Kidney (tissue), 14 donors: ENCODE results near the gene MAPKAPK2. TPM values are rescaled to one million over a fixed set of nuclear protein-coding genes. Genes with fewer than 3 reads are reported as not detected.
A peak's percentile ranks its signal among the peaks of the same experiment; 100 is the strongest.

Experiments used
- DNase-seq, 5 donors: peaks; one replicate each; pipeline ENCODE4 v3.0.0-alpha.2; 2013 to 2020
- FAIRE-seq: peaks from 2 replicates; lab custom pipeline; 2012; peaks lifted over from hg19 to GRCh38; lab: Jason Lieb, UNC
- H3K27ac ChIP-seq, 2 donors: one replicate each; pipeline ENCODE4 v1.7.0; 2013; ENCODE audit warnings: low read depth in 2 of 2, low read length in 2 of 2, inconsistent platforms in 1 of 2
- H3K27me3 ChIP-seq: one replicate; pipeline ENCODE4 v1.7.1; 2013; ENCODE audit warnings: low read length, inconsistent platforms; ENCODE audit not compliant: control insufficient read depth, insufficient read depth
- H3K36me3 ChIP-seq, 3 donors: one replicate each; pipeline versions ENCODE4 v1.7.0 to v1.7.1; 2013; ENCODE audit warnings: low read length in 3 of 3, control low read depth in 1 of 3, inconsistent platforms in 1 of 3; ENCODE audit not compliant: insufficient read depth in 3 of 3, control insufficient read depth in 2 of 3
- H3K4me1 ChIP-seq, 3 donors: one replicate each; pipeline versions ENCODE4 v1.7.0 to v1.7.1; 2013; ENCODE audit warnings: low read length in 3 of 3, inconsistent platforms in 1 of 3, low read depth in 1 of 3; ENCODE audit not compliant: control insufficient read depth in 2 of 3, insufficient read depth in 2 of 3
- H3K4me3 ChIP-seq, 3 donors: one replicate each; pipeline versions ENCODE4 v1.7.0 to v1.8.1; 2013; ENCODE audit warnings: low read length in 3 of 3, control low read depth in 1 of 3, inconsistent platforms in 1 of 3
- H3K9ac ChIP-seq, 3 donors: one replicate each; pipeline versions ENCODE4 v1.7.0 to v1.7.1; 2013; ENCODE audit warnings: low read length in 3 of 3, control low read depth in 1 of 3, inconsistent platforms in 1 of 3
- H3K9me3 ChIP-seq, 3 donors: one replicate each; pipeline versions ENCODE4 v1.7.0 to v1.7.1; 2013; ENCODE audit warnings: low read length in 3 of 3, control low read depth in 1 of 3, inconsistent platforms in 1 of 3; ENCODE audit not compliant: control insufficient read depth in 2 of 3, insufficient read depth in 1 of 3
- CTCF ChIP-seq: IDR thresholded peaks from 3 replicates; pipeline ENCODE4 v1.5.1; 2012; ENCODE audit warnings: mild to moderate bottlenecking, moderate library complexity, borderline replicate concordance; ENCODE audit not compliant: insufficient read depth; ENCODE audit errors: extremely low read depth
- intact Hi-C: fragments of 100-400 bp; cut with DNase I; formaldehyde crosslinking; loops from one replicate; pipeline ENCODE4 v1.11.1; 2022
- polyA plus RNA-seq: library from polyadenylated mRNA; stranded (reverse); fragments of 350-450 nt; fragmentation: Illumina TruSeq; extraction: RNeasy Lipid Tissue Mini Kit (QIAGEN cat#74804); gene quantifications from one replicate; pipeline ENCODE4 v1.2.3, GENCODE V29; 2014; ENCODE audit warnings: low read depth, low replicate concordance; ENCODE audit not compliant: insufficient read depth
- total RNA-seq: library from RNA; stranded (reverse); fragmentation: NEBNext Ultra II Directional; extraction: Animal tissue kit (Norgen Biotek cat#: 25700); gene quantifications from one replicate; pipeline ENCODE4 v1.2.1, GENCODE V29; 2021
- donor health status: control.
- donor health status: control.
- donor health status: control.
- donor health status: control.
- donor health status: control.
- donor health status: DM: yes; HTN: yes; CAD: no.
- donor health status: Normal renal cell carcinoma (clear cell type).

The MAPKAPK2 gene
- total and polyA plus RNA-seq, 2 donors from 2014 or later = 84.5 to 113 TPM

GRCh38 chr1:206732992-206733391 lies 48.3 kb downstream of the MAPKAPK2 start:
- DNase-seq (no peak), FAIRE-seq (no peak)
- Histone ChIP-seq H3K36me3 (peaks cover 3 to 38% (median 34%) of the 10 kb centered on the region in 3 donors), H3K4me3 (no peak overlapping the region), H3K27ac (no peak overlapping the region), H3K27me3 (no peaks in the 10 kb centered on the region), H3K4me1 (peaks cover 0 to 16% (median 0%) of the 10 kb centered on the region in 3 donors), H3K9ac (no peak overlapping the region), H3K9me3 (no peaks in the 10 kb centered on the region)
- TF ChIP-seq CTCF = no peak
- intact Hi-C loops = no loop called here

GRCh38 chr1:206734499-206735142 lies 49.9 kb downstream of the MAPKAPK2 start:
- no peak overlapping the region for H3K27ac ChIP-seq
- H3K27me3 ChIP-seq = no peaks in the 10 kb centered on the region
- H3K36me3 ChIP-seq = peaks cover 3 to 36% (median 29%) of the 10 kb centered on the region in 3 donors
- H3K9me3 ChIP-seq = no peaks in the 10 kb centered on the region
- FAIRE-seq = no peak
- H3K9ac ChIP-seq = no peak overlapping the region
- intact Hi-C loops = loop anchor here (5.0 kb wide), 1 partner anchor 178 kb away; no protein-coding TSS in a partner anchor
- no peak overlapping the region for H3K4me3 ChIP-seq
- peak; percentile 48 for TF ChIP-seq CTCF
- H3K4me1 ChIP-seq = peaks cover 0 to 24% (median 0%) of the 10 kb centered on the region in 3 donors
- peak in 2 of 5 donors; percentile 34 to 46 for DNase-seq

- DNase-seq (no peak), FAIRE-seq (no peak)
- Histone ChIP-seq H3K36me3 (peaks cover 3 to 27% (median 22%) of the 10 kb centered on the region in 3 donors), H3K4me1 (peaks cover 0 to 24% (median 0%) of the 10 kb centered on the region in 3 donors), H3K4me3 (no peak overlapping the region), H3K9me3 (no peaks in the 10 kb centered on the region), H3K27me3 (no peaks in the 10 kb centered on the region), H3K9ac (no peak overlapping the region), H3K27ac (no peak overlapping the region)
- TF ChIP-seq CTCF = no peak
- intact Hi-C loops = loop anchor here (5.0 kb wide), 1 partner anchor 177 kb away; no protein-coding TSS in a partner anchor
Measured at GRCh38 chr1:206735553-206736031, 50.9 kb downstream of the MAPKAPK2 start.
